Measurements from ENCODE around the gene TMC3.

DNA sequence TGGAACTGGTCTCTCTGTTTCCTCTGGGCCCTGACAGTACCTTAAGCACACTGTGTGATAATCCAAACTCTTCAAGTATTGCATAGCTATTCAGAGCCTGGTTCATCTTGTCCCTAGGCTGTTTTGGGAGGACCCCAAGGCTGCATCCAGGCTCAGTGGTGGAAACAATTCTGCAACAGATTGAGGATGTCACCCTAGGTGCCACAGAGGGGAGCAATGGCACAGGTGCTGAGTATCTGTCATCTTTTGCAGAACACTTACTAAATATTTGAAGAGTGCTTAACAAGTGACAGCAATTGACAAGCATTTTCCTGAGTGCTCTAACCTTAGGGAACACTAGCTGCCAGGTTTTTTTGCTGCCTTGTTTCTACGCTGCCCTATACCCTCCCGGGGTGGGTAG is 77.8 kb downstream of the TMC3 start:
- TF ChIP-seq, protein P1, sequence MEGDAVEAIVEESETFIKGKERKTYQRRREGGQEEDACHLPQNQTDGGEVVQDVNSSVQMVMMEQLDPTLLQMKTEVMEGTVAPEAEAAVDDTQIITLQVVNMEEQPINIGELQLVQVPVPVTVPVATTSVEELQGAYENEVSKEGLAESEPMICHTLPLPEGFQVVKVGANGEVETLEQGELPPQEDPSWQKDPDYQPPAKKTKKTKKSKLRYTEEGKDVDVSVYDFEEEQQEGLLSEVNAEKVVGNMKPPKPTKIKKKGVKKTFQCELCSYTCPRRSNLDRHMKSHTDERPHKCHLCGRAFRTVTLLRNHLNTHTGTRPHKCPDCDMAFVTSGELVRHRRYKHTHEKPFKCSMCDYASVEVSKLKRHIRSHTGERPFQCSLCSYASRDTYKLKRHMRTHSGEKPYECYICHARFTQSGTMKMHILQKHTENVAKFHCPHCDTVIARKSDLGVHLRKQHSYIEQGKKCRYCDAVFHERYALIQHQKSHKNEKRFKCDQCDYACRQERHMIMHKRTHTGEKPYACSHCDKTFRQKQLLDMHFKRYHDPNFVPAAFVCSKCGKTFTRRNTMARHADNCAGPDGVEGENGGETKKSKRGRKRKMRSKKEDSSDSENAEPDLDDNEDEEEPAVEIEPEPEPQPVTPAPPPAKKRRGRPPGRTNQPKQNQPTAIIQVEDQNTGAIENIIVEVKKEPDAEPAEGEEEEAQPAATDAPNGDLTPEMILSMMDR (IDR thresholded peaks at IDR 0.05; ENCODE audit: low read depth, low read length) = no peak; the same call in 1 of the 2 replicates
- no peak for TF ChIP-seq EZH2phosphoT487 (IDR thresholded peaks at IDR 0.05; ENCODE audit: low read depth)
